A549 (cell line): ENCODE data around the gene LDLRAD4. TPM values are rescaled to one million over a fixed set of nuclear protein-coding genes. Genes with fewer than 3 reads are reported as not detected.

ENCODE experiments used
- ATAC-seq, 2 experiments: fragments of 200-7000 bp in 1 of 2; fragments of >200 bp in 1 of 2; cut with Nextera tagmentation in 1 of 2; cut with Tn5 transposase in 1 of 2; 3 replicates each; pipeline versions ENCODE4 v1.8.0 to v1.9.1; 2018 to 2020; ENCODE audit warnings: mild to moderate bottlenecking in 1 of 2, moderate library complexity in 1 of 2
- CTCF ChIA-PET: fragments of 300-600 bp; sonication (Branson Sonifier 250); formaldehyde crosslinking; extraction: SDS; loops from one replicate; lab custom pipeline; 2021; ENCODE audit warnings: antibody characterized with exemption, inconsistent platforms; lab: Yijun Ruan, JAX
- POLR2A ChIA-PET: fragments of 350-600 bp; formaldehyde crosslinking; extraction: SDS; loops from one replicate; lab custom pipeline; 2021; ENCODE audit warnings: antibody characterized with exemption, inconsistent platforms; lab: Yijun Ruan, JAX
- DNase-seq, 2 experiments: peaks; one replicate each; pipeline versions ENCODE4 v3.0.0 to v3.0.0-alpha.2; 2011 to 2016; ENCODE audit warnings: low read depth in 1 of 2, low spot score in 1 of 2
- FAIRE-seq: peaks from 2 replicates; lab custom pipeline; 2011; peaks lifted over from hg19 to GRCh38; lab: Jason Lieb, UNC
- H3K27ac ChIP-seq, 2 experiments: fragments of >200 bp; sonication (Bioruptor Twin); formaldehyde crosslinking; 3 replicates each; pipeline ENCODE4 v1.5.1; 2016 to 2017
- H3K4me1 ChIP-seq: fragments of >200 bp; sonication (Bioruptor Twin); formaldehyde crosslinking; 3 replicates; pipeline ENCODE4 v1.6.1; 2016
- H3K4me2 ChIP-seq: fragments of >200 bp; sonication (Bioruptor Twin); formaldehyde crosslinking; 3 replicates; pipeline ENCODE4 v1.6.1; 2016
- H3K4me3 ChIP-seq: fragments of >200 bp; sonication (Bioruptor Twin); formaldehyde crosslinking; 3 replicates; pipeline ENCODE4 v1.5.1; 2016
- H3K9me3 ChIP-seq: fragments of >200 bp; sonication (Bioruptor Twin); formaldehyde crosslinking; 3 replicates; pipeline ENCODE4 v1.6.1; 2016
- BHLHE40 ChIP-seq: IDR thresholded peaks from 2 replicates; pipeline ENCODE4 v1.6.1; 2012; ENCODE audit warnings: low read depth, low read length, inconsistent platforms
- CEBPB ChIP-seq, 2 experiments: fragments of >200 bp in 1 of 2; sonication (Bioruptor Twin) in 1 of 2; formaldehyde crosslinking in 1 of 2; IDR thresholded peaks; 2 replicates each; pipeline ENCODE4 v1.6.1; 2012 to 2016
- CHD2 ChIP-seq: fragments of 150-350 bp; IDR thresholded peaks from 2 replicates; pipeline ENCODE4 v1.6.1; 2014; ENCODE audit warnings: low read length; ENCODE audit not compliant: partially characterized antibody
- EHMT2 ChIP-seq: fragments of 200-600 bp; sonication (generic); IDR thresholded peaks from 2 replicates; pipeline ENCODE4 v1.6.1; 2016; ENCODE audit warnings: antibody characterized with exemption, low read depth, mild to moderate bottlenecking, moderate library complexity
- ELK1 ChIP-seq: fragments of 150-350 bp; IDR thresholded peaks from 2 replicates; pipeline ENCODE4 v1.6.1; 2014; ENCODE audit warnings: low read depth, mild to moderate bottlenecking, low read length
- EP300 ChIP-seq, 2 experiments: fragments of >200 bp; sonication (Bioruptor Twin); formaldehyde crosslinking; IDR thresholded peaks; 2 replicates in 1 of 2; 3 replicates in 1 of 2; pipeline ENCODE4 v1.6.1; 2016 to 2017
- ESRRA ChIP-seq: fragments of 150-350 bp; IDR thresholded peaks from 2 replicates; pipeline ENCODE4 v1.6.1; 2014; ENCODE audit warnings: mild to moderate bottlenecking, low read length, borderline replicate concordance
- FOSB ChIP-seq: fragments of 250-450 bp; sonication (Bioruptor Pico); IDR thresholded peaks from 2 replicates; pipeline ENCODE4 v1.5.0; 2020; ENCODE audit warnings: mild to moderate bottlenecking, moderate library complexity
- FOXS1 ChIP-seq: fragments of 250-450 bp; sonication (Bioruptor Pico); IDR thresholded peaks from 2 replicates; pipeline ENCODE4 v1.5.0; 2020; ENCODE audit warnings: mild to moderate bottlenecking, moderate library complexity
- HDAC2 ChIP-seq: fragments of 200-600 bp; sonication (generic); IDR thresholded peaks from 2 replicates; pipeline ENCODE4 v1.6.1; 2016
- HEYL ChIP-seq: fragments of 250-450 bp; sonication (Bioruptor Pico); IDR thresholded peaks from 2 replicates; pipeline ENCODE4 v1.8.0; 2021; ENCODE audit warnings: mild to moderate bottlenecking, moderate library complexity
- HMGXB4 ChIP-seq: fragments of 250-450 bp; sonication (Bioruptor Pico); IDR thresholded peaks from 2 replicates; pipeline ENCODE4 v1.5.0; 2021; ENCODE audit warnings: mild to moderate bottlenecking, moderate library complexity, borderline replicate concordance
- HOXB13 ChIP-seq: fragments of 250-450 bp; sonication (Bioruptor Pico); IDR thresholded peaks from 2 replicates; pipeline ENCODE4 v1.5.0; 2020; ENCODE audit warnings: low read depth, mild to moderate bottlenecking, moderate library complexity
- MAFK ChIP-seq: fragments of 450-650 bp; IDR thresholded peaks from 2 replicates; pipeline ENCODE4 v1.6.1; 2014; ENCODE audit not compliant: partially characterized antibody
- MAX ChIP-seq: IDR thresholded peaks from 2 replicates; pipeline ENCODE4 v1.6.1; 2012
- MAZ ChIP-seq: fragments of 150-350 bp; IDR thresholded peaks from 2 replicates; pipeline ENCODE4 v1.6.1; 2014; ENCODE audit warnings: antibody characterized with exemption, low read depth, low read length, borderline replicate concordance
- POLR2A ChIP-seq: IDR thresholded peaks from 2 replicates; pipeline ENCODE4 v1.6.1; 2012; ENCODE audit warnings: mild to moderate bottlenecking, low read length
- POLR2AphosphoS2 ChIP-seq: conservative IDR thresholded peaks from 2 replicates; pipeline ENCODE4 v1.6.1; 2012; ENCODE audit warnings: low read length, improper control_type of control experiment, inconsistent platforms
- RAD21 ChIP-seq, 2 experiments: fragments of >200 bp in 1 of 2; sonication (Bioruptor Twin) in 1 of 2; formaldehyde crosslinking in 1 of 2; IDR thresholded peaks in 1 of 2; conservative IDR thresholded peaks in 1 of 2; 2 replicates in 1 of 2; 3 replicates in 1 of 2; pipeline ENCODE4 v1.6.1; 2012 to 2018; ENCODE audit warnings: inconsistent platforms in 1 of 2
- RCOR1 ChIP-seq: fragments of 150-350 bp; IDR thresholded peaks from 2 replicates; pipeline ENCODE4 v1.6.1; 2014; ENCODE audit warnings: antibody characterized with exemption, low read length, low read depth
- RFX5 ChIP-seq: fragments of 450-650 bp; IDR thresholded peaks from 2 replicates; pipeline ENCODE4 v1.7.1; 2014; ENCODE audit warnings: antibody characterized with exemption, mild to moderate bottlenecking, moderate library complexity
- RNF2 ChIP-seq: fragments of 200-600 bp; sonication (generic); IDR thresholded peaks from 2 replicates; pipeline ENCODE4 v1.6.1; 2016; ENCODE audit warnings: low read depth, mild to moderate bottlenecking, antibody characterized with exemption, moderate library complexity, borderline replicate concordance
- ZC3H11A ChIP-seq: fragments of 450-650 bp; IDR thresholded peaks from 2 replicates; pipeline ENCODE4 v1.6.1; 2014; ENCODE audit warnings: antibody characterized with exemption, mild to moderate bottlenecking
- WGBS: methylation state at CpG from one replicate; pipeline ENCODE4 v1.1.6; 2017; ENCODE audit errors: missing lambda C conversion rate; 5-methylcytosine and 5-hydroxymethylcytosine counted together
- polyA plus RNA-seq, 4 experiments: library from polyadenylated mRNA; depleted of rRNA in 3 of 4; stranded (reverse); fragments of >200 nt; fragmentation: RNase III in 1 of 4; extraction: RNeasy Plus Mini Kit Qiagen cat#74134 plus additional on column Dnase treatment in 1 of 4; gene quantifications; 2 replicates in 3 of 4; 3 replicates in 1 of 4; pipeline ENCODE4 v1.2.3, GENCODE V29; 2011 to 2017
- TF ChIP-seq, protein P1 (sequence below): fragments of >200 bp; sonication (Bioruptor Twin); formaldehyde crosslinking; IDR thresholded peaks from 3 replicates; pipeline ENCODE4 v1.6.1; 2016
- TF ChIP-seq, protein P2 (sequence below): IDR thresholded peaks from 2 replicates; pipeline ENCODE4 v1.6.1; 2012; ENCODE audit warnings: low read depth, borderline replicate concordance

LDLRAD4 gene
- polyA plus RNA-seq, 2 of the 4 experiments (the other 2 are of a cell fraction): 5.2 to 7.6 TPM

- FAIRE-seq: no peak
- no peak for TF ChIP-seq POLR2A
Observed at GRCh38 chr18:13309031-13309747, 90.6 kb downstream of the LDLRAD4 start.

DNA sequence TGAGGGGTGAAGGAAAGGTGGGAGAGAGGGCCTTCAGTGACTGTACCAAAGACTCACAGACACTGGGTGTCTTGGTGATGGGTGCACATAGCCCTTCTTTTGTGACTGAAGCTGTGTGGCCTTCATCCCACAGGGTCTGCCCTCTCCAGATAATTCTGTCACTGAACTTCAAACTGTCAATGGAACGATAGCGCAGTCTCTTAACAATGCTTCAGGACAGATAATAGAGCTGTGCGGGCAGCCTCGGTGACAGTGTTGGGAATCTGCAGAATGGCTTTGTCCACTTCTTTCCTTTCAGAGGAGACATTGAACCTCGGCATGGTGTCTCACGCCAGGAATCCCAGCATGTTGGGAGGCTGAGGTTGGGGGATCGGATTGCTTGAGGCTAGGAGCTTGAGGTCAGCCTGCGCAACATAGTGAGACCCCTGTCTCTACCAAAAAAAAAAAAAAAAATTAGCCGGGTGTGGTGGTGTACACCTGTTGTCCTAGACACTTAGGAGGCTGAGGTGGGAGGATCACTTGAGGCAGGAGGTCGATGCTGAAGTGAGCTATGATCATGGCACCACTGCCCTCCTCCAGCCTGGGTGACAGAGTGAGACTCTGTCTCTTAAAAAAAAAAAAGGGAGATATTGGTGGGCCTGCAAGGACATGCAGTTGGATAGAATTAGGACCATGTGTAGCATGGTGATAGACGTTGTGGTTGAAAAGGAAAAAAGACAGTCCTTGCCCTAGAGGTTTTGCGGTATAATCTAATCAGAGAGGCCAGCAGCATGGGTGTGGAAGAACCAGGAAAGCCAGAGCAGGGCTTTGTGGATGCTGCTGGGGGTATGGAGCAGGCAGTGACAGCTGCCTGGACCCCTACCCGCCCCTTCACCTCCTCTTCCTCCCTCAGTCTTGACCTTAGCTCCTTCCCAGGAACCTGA lies 91.4 kb downstream of the LDLRAD4 start:
- H3K9me3 ChIP-seq: no peaks in the 10 kb centered on the region
- ChIA-PET POLR2A (no interaction called here), CTCF (no interaction called here)
- 64% methylated on average over 10 of the region's 13 CpGs for WGBS
- no peak overlapping the region for H3K27ac ChIP-seq
- no peak overlapping the region for H3K4me3 ChIP-seq
- ATAC-seq (no peak), DNase-seq (no peak), FAIRE-seq (no peak)
- TF ChIP-seq ELK1: no peak
- TF ChIP-seq ZC3H11A: no peak
- no peak for TF ChIP-seq HEYL
- no peak for TF ChIP-seq RFX5
- no peak for TF ChIP-seq POLR2AphosphoS2
- no peak for TF ChIP-seq MAFK
- no peak for TF ChIP-seq MAZ
- no peak for TF ChIP-seq ESRRA
- TF ChIP-seq RNF2: no peak
- TF ChIP-seq CEBPB (IDR thresholded peaks at IDR 0.05): no peak
- TF ChIP-seq, protein P1, sequence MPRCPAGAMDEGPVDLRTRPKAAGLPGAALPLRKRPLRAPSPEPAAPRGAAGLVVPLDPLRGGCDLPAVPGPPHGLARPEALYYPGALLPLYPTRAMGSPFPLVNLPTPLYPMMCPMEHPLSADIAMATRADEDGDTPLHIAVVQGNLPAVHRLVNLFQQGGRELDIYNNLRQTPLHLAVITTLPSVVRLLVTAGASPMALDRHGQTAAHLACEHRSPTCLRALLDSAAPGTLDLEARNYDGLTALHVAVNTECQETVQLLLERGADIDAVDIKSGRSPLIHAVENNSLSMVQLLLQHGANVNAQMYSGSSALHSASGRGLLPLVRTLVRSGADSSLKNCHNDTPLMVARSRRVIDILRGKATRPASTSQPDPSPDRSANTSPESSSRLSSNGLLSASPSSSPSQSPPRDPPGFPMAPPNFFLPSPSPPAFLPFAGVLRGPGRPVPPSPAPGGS: no peak
- TF ChIP-seq HOXB13 (CRISPR knock-in tag): no peak
- no peak for TF ChIP-seq HMGXB4 (CRISPR knock-in tag)
- no peak for TF ChIP-seq HDAC2
- no peak for TF ChIP-seq FOSB
- no peaks in the 10 kb centered on the region for H3K4me1 ChIP-seq
- no peak overlapping the region for H3K4me2 ChIP-seq

More at GRCh38 chr18:13309031-13309747, 90.6 kb downstream of the LDLRAD4 start:
- ChIA-PET CTCF (no interaction called here), POLR2A (no interaction called here)
- WGBS: 77% methylated on average over 12 of the region's 12 CpGs
- H3K4me1 ChIP-seq: no peaks in the 10 kb centered on the region
- H3K27ac ChIP-seq: no peak overlapping the region
- no peak for ATAC-seq
- no peaks in the 10 kb centered on the region for H3K9me3 ChIP-seq
- no peak overlapping the region for H3K4me3 ChIP-seq
- no peak for DNase-seq
- H3K4me2 ChIP-seq: no peak overlapping the region

GRCh38 chr18:13311193-13311592 lies 92.6 kb downstream of the LDLRAD4 start:
- H3K4me1 ChIP-seq: no peaks in the 10 kb centered on the region
- H3K9me3 ChIP-seq: peaks cover 5% of the 10 kb centered on the region
- ATAC-seq: no peak
- H3K27ac ChIP-seq: no peak overlapping the region
- DNase-seq: no peak
- WGBS: 78% methylated on average over 10 of the region's 10 CpGs
- ChIA-PET POLR2A (no interaction called here), CTCF (interaction anchor here (0.6 kb wide), 1 partner anchor 128 kb away, joined by 3 read pairs; no protein-coding TSS in a partner anchor)
- no peak overlapping the region for H3K4me2 ChIP-seq
- no peak overlapping the region for H3K4me3 ChIP-seq
- no peak for FAIRE-seq
- TF ChIP-seq RCOR1 (no peak), FOXS1 (CRISPR knock-in tag) (no peak), EHMT2 (no peak), RAD21 (conservative IDR thresholded peaks at IDR 0.05 in 1 of 2, IDR thresholded peaks at IDR 0.05 in 1 of 2) (no peak), CHD2 (no peak), ELK1 (no peak), POLR2A (no peak), ZC3H11A (no peak), EP300 (IDR thresholded peaks at IDR 0.05) (no peak), HEYL (no peak), ESRRA (no peak), MAX (no peak), BHLHE40 (no peak)
- TF ChIP-seq, protein P2, sequence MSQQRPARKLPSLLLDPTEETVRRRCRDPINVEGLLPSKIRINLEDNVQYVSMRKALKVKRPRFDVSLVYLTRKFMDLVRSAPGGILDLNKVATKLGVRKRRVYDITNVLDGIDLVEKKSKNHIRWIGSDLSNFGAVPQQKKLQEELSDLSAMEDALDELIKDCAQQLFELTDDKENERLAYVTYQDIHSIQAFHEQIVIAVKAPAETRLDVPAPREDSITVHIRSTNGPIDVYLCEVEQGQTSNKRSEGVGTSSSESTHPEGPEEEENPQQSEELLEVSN: no peak
